HepG2 (cell line): ENCODE results near the gene DPP8. TPM values are rescaled to one million over a fixed set of nuclear protein-coding genes. Genes with fewer than 3 reads are reported as not detected.

Experiments used
- ARNT2 ChIP-seq: sonication (generic); formaldehyde crosslinking; IDR thresholded peaks from 2 replicates; pipeline ENCODE4 v1.8.0; 2022; ENCODE audit warnings: mild to moderate bottlenecking, low read depth, missing genetic modification reagents, moderate library complexity
- CBX5 ChIP-seq: sonication (generic); formaldehyde crosslinking; IDR thresholded peaks from 2 replicates; pipeline ENCODE4 v1.4.0; 2020; ENCODE audit warnings: missing genetic modification reagents, borderline replicate concordance
- CCDC6 ChIP-seq: sonication (generic); formaldehyde crosslinking; IDR thresholded peaks from 2 replicates; pipeline ENCODE4 v1.8.1; 2022; ENCODE audit warnings: mild to moderate bottlenecking, missing genetic modification reagents, moderate library complexity
- ETV5 ChIP-seq: IDR thresholded peaks from 2 replicates; pipeline ENCODE4 v1.6.1; 2018; ENCODE audit warnings: missing biosample characterization, missing genetic modification reagents, inconsistent platforms, borderline replicate concordance
- HIVEP1 ChIP-seq: sonication (generic); formaldehyde crosslinking; IDR thresholded peaks from 2 replicates; pipeline ENCODE4 v1.4.0; 2020; ENCODE audit warnings: mild to moderate bottlenecking, missing genetic modification reagents
- HOXA9 ChIP-seq: sonication (generic); formaldehyde crosslinking; IDR thresholded peaks from 2 replicates; pipeline ENCODE4 v1.8.1; 2022; ENCODE audit warnings: missing genetic modification reagents, mild to moderate bottlenecking, moderate library complexity, borderline replicate concordance
- POLR2G ChIP-seq: fragments of 200-400 bp; formaldehyde crosslinking; IDR thresholded peaks from 2 replicates; pipeline ENCODE4 v1.6.1; 2018; ENCODE audit warnings: mild to moderate bottlenecking, low read depth, low read length, moderate library complexity
- RBAK ChIP-seq: sonication (generic); formaldehyde crosslinking; IDR thresholded peaks from 2 replicates; pipeline ENCODE4 v1.5.1; 2020; ENCODE audit warnings: mild to moderate bottlenecking, missing genetic modification reagents
- SCMH1 ChIP-seq: sonication (generic); formaldehyde crosslinking; IDR thresholded peaks from 2 replicates; pipeline ENCODE4 v1.9.0; 2021; ENCODE audit warnings: missing genetic modification reagents, mild to moderate bottlenecking, borderline replicate concordance
- TP53 ChIP-seq: sonication (generic); formaldehyde crosslinking; conservative IDR thresholded peaks from 2 replicates; pipeline ENCODE4 v1.4.0; 2020; ENCODE audit warnings: missing genetic modification reagents
- ZFY ChIP-seq: sonication (generic); formaldehyde crosslinking; IDR thresholded peaks from 2 replicates; pipeline ENCODE4 v1.4.0; 2020; ENCODE audit warnings: missing genetic modification reagents
- ZNF292 ChIP-seq: sonication (generic); formaldehyde crosslinking; IDR thresholded peaks from 2 replicates; pipeline ENCODE4 v1.8.1; 2022; ENCODE audit warnings: mild to moderate bottlenecking, low read depth, missing genetic modification reagents, borderline replicate concordance
- ZNF350 ChIP-seq: sonication (generic); formaldehyde crosslinking; IDR thresholded peaks from 2 replicates; pipeline ENCODE4 v1.4.0; 2020; ENCODE audit warnings: mild to moderate bottlenecking, low read depth, missing genetic modification reagents, borderline replicate concordance
- ZNF383 ChIP-seq: sonication (generic); formaldehyde crosslinking; IDR thresholded peaks from 2 replicates; pipeline ENCODE4 v1.4.0; 2020; ENCODE audit warnings: missing genetic modification reagents, mild to moderate bottlenecking, borderline replicate concordance
- ZNF567 ChIP-seq: sonication (generic); formaldehyde crosslinking; IDR thresholded peaks from 2 replicates; pipeline ENCODE4 v1.8.1; 2023; ENCODE audit warnings: mild to moderate bottlenecking, missing genetic modification reagents, borderline replicate concordance
- polyA plus RNA-seq, 8 experiments: library from polyadenylated mRNA; depleted of rRNA in 3 of 8; stranded (reverse) in 7 of 8; unstranded in 1 of 8; fragments of >200 nt; fragmentation: Illumina TruSeq in 4 of 8; extraction: Trizol in 4 of 8; gene quantifications; 2 replicates each; pipeline versions ENCODE4 v1.2.1 to v1.2.3, GENCODE V29; 2011 to 2016; ENCODE audit warnings: low read depth in 4 of 8, missing spikeins in 1 of 8, mixed read lengths in 1 of 8; ENCODE audit not compliant: insufficient read depth in 1 of 8
- total RNA-seq, 5 experiments: library from RNA; depleted of rRNA; stranded (reverse); fragments of >200 nt; fragmentation: Illumina TruSeq; extraction: Trizol; gene quantifications; 2 replicates each; pipeline ENCODE4 v1.2.3, GENCODE V29; 2016; ENCODE audit warnings: low read depth in 1 of 5
- TF ChIP-seq, protein P1 (sequence below): sonication (generic); formaldehyde crosslinking; IDR thresholded peaks from 2 replicates; pipeline ENCODE4 v1.8.0; 2022; ENCODE audit warnings: mild to moderate bottlenecking, missing genetic modification reagents
- TF ChIP-seq, protein P2 (sequence below): fragments of 450-650 bp; IDR thresholded peaks from 2 replicates; pipeline ENCODE4 v1.6.1; 2016
- TF ChIP-seq, protein P3 (sequence below): sonication (generic); formaldehyde crosslinking; IDR thresholded peaks from 2 replicates; pipeline ENCODE4 v1.4.0; 2020; ENCODE audit warnings: missing genetic modification reagents
- TF ChIP-seq, protein P4 (sequence below): sonication (generic); formaldehyde crosslinking; IDR thresholded peaks from 2 replicates; pipeline ENCODE4 v1.8.0; 2022; ENCODE audit warnings: missing genetic modification reagents, mild to moderate bottlenecking, inconsistent platforms, borderline replicate concordance

Gene DPP8
- total and polyA plus RNA-seq, 2 of the 13 experiments (the other 11 are each of a cell fraction or from before 2014, with no cell fraction given), result 18.0 to 26.3 TPM

DNA sequence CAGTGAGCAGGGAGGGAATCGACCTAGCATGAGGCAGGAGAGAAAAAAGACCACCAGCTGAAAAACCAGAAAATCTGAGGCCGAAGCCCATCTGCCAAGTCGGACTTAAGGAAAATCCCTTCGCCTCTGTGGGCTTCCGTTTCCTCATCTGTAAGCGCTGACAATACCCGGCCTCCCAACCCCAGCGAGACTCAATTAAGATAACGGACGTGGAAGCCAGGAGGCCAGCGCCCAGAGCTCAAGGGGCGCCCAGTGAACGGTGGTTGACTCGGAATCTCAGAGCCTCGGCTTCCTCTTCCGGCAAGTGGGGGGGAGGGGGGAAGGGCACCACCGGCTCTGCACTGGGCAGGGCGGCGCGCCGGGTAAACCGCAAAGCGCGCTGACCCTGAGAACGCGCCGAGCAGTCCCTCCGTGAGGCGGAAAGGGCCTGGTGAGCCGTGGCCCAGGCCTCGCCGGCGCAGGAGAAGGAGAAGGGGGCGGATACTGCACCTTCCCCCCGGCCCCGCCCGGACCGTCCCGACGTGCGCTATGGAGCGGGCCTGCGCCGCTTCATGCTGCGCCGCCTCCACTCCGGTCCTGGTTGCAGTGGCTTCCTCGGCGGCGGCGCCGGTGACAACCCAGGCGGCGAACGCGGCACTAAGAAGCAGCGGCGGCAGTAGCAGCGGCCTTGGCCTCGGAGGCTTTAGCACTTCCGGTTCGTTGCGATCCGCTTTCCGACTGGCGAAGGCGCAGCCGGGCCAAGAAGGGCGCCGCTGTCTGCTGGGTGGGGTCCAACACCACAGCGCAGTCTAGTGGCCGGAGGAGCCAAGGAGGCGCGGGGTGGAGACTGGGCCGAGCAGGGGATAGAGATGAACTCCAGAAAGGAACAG lies at the start of gene DPP8 (continued):
- no peak for TF ChIP-seq ZNF292 (CRISPR knock-in tag)
- TF ChIP-seq TP53 (CRISPR knock-in tag), result 0 out of 2 replicates have a peak, but pooled peaks have one; percentile 49
- TF ChIP-seq CBX5, result peak; percentile 90
- TF ChIP-seq ZNF350 (CRISPR knock-in tag), result peak; percentile 99
- peak; percentile 91; the same call in 1 of the 2 replicates for TF ChIP-seq HIVEP1 (CRISPR knock-in tag)
- no peak for TF ChIP-seq HOXA9
- peak; percentile 74 for TF ChIP-seq ETV5
- TF ChIP-seq ZFY (CRISPR knock-in tag), result peak; percentile 98
- peak; percentile 71; the same call in 1 of the 2 replicates for TF ChIP-seq ZNF567
- TF ChIP-seq CCDC6, result peak; percentile 92
- TF ChIP-seq ARNT2 (CRISPR knock-in tag), result peak; percentile 95
- TF ChIP-seq, protein P1, sequence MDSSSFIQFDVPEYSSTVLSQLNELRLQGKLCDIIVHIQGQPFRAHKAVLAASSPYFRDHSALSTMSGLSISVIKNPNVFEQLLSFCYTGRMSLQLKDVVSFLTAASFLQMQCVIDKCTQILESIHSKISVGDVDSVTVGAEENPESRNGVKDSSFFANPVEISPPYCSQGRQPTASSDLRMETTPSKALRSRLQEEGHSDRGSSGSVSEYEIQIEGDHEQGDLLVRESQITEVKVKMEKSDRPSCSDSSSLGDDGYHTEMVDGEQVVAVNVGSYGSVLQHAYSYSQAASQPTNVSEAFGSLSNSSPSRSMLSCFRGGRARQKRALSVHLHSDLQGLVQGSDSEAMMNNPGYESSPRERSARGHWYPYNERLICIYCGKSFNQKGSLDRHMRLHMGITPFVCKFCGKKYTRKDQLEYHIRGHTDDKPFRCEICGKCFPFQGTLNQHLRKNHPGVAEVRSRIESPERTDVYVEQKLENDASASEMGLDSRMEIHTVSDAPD (CRISPR knock-in tag), result peak; percentile 58; the same call in 1 of the 2 replicates
- TF ChIP-seq, protein P2, sequence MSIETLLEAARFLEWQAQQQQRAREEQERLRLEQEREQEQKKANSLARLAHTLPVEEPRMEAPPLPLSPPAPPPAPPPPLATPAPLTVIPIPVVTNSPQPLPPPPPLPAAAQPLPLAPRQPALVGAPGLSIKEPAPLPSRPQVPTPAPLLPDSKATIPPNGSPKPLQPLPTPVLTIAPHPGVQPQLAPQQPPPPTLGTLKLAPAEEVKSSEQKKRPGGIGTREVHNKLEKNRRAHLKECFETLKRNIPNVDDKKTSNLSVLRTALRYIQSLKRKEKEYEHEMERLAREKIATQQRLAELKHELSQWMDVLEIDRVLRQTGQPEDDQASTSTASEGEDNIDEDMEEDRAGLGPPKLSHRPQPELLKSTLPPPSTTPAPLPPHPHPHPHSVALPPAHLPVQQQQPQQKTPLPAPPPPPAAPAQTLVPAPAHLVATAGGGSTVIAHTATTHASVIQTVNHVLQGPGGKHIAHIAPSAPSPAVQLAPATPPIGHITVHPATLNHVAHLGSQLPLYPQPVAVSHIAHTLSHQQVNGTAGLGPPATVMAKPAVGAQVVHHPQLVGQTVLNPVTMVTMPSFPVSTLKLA, result no peak
- peak; percentile 93 for TF ChIP-seq POLR2G
- TF ChIP-seq RBAK, result no peak
- TF ChIP-seq, protein P3, sequence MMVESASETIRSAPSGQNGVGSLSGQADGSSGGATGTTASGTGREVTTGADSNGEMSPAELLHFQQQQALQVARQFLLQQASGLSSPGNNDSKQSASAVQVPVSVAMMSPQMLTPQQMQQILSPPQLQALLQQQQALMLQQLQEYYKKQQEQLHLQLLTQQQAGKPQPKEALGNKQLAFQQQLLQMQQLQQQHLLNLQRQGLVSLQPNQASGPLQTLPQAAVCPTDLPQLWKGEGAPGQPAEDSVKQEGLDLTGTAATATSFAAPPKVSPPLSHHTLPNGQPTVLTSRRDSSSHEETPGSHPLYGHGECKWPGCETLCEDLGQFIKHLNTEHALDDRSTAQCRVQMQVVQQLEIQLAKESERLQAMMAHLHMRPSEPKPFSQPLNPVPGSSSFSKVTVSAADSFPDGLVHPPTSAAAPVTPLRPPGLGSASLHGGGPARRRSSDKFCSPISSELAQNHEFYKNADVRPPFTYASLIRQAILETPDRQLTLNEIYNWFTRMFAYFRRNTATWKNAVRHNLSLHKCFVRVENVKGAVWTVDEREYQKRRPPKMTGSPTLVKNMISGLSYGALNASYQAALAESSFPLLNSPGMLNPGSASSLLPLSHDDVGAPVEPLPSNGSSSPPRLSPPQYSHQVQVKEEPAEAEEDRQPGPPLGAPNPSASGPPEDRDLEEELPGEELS (CRISPR knock-in tag), result peak; percentile 50; the same call in 1 of the 2 replicates
- no peak for TF ChIP-seq SCMH1
- TF ChIP-seq, protein P4, sequence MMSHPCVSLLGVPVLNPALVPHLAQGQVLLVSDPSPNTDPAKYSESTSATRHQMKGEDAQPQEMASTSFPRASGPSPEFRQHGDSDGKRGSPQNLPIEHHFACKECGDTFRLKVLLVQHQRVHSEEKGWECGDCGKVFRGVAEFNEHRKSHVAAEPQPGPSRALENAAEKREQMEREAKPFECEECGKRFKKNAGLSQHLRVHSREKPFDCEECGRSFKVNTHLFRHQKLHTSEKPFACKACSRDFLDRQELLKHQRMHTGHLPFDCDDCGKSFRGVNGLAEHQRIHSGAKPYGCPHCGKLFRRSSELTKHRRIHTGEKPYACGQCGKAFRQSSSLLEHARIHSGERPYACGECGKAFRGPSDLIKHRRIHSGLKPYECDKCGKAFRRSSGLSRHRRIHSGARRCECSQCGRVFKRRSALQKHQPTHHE (CRISPR knock-in tag), result peak; percentile 71; the same call in 1 of the 2 replicates
- peak; percentile 96; the same call in 1 of the 2 replicates for TF ChIP-seq ZNF383 (CRISPR knock-in tag)
